HCT116 (cell line): ENCODE measurements around the gene ADAMTS13.

Source experiments
- CTCF ChIP-seq, 3 experiments: fragments of 200-600 bp in 1 of 3; sonication (generic) in 1 of 3; IDR thresholded peaks in 2 of 3; conservative IDR thresholded peaks in 1 of 3; 2 replicates each; pipeline ENCODE4 v1.5.1; 2012 to 2017; ENCODE audit warnings: low read depth in 2 of 3, low read length in 2 of 3, antibody characterized with exemption in 1 of 3, borderline replicate concordance in 1 of 3, control low read depth in 1 of 3, mild to moderate bottlenecking in 1 of 3, mixed read lengths in 1 of 3, mixed run types in 1 of 3, moderate library complexity in 1 of 3; ENCODE audit not compliant: insufficient read depth in 1 of 3
- EZH2 ChIP-seq: fragments of 200-600 bp; sonication (generic); IDR thresholded peaks from 2 replicates; pipeline ENCODE4 v1.6.1; 2017; ENCODE audit warnings: antibody characterized with exemption, mixed run types
- EZH2phosphoT487 ChIP-seq: fragments of 200-600 bp; IDR thresholded peaks from 2 replicates; pipeline ENCODE4 v1.6.1; 2018; ENCODE audit warnings: antibody characterized with exemption, borderline replicate concordance
- JUND ChIP-seq: IDR thresholded peaks from 2 replicates; pipeline ENCODE4 v1.6.1; 2012
- POLR2AphosphoS5 ChIP-seq: IDR thresholded peaks from 2 replicates; pipeline ENCODE4 v1.6.1; 2011; ENCODE audit warnings: mild to moderate bottlenecking, low read depth, low read length, moderate library complexity
- RAD21 ChIP-seq: IDR thresholded peaks from 2 replicates; pipeline ENCODE4 v1.6.1; 2012; ENCODE audit warnings: low read depth, mild to moderate bottlenecking
- REST ChIP-seq: IDR thresholded peaks from 2 replicates; pipeline ENCODE4 v1.6.1; 2012; ENCODE audit warnings: low read depth
- SP1 ChIP-seq: IDR thresholded peaks from 2 replicates; pipeline ENCODE4 v1.6.1; 2012; ENCODE audit warnings: low read depth
- ZBTB33 ChIP-seq: IDR thresholded peaks from 2 replicates; pipeline ENCODE4 v1.6.1; 2011; ENCODE audit warnings: mild to moderate bottlenecking, low read length, moderate library complexity; ENCODE audit not compliant: insufficient replicate concordance; ENCODE audit errors: extremely low read depth

GRCh38 chr9:133449760-133450159 is 27.6 kb downstream of the ADAMTS13 start:
- TF ChIP-seq CTCF (IDR thresholded peaks at IDR 0.05 in 2 of 3, conservative IDR thresholded peaks at IDR 0.05 in 1 of 3; ENCODE audit: borderline replicate concordance in 1 of 3, insufficient read depth in 1 of 3, low read depth in 2 of 3, low read length in 2 of 3) (no peak), ZBTB33 (no peak), SP1 (no peak), EZH2phosphoT487 (no peak), JUND (no peak; the same call in none of the 2 replicates), REST (no peak), RAD21 (no peak), EZH2 (no peak), POLR2AphosphoS5 (0 out of 2 replicates have a peak, but pooled peaks have one; percentile 29)
